GM12878 (cell line): ENCODE data around the gene MCM5. TPM values are rescaled to one million over a fixed set of nuclear protein-coding genes. Genes with fewer than 3 reads are reported as not detected.

Source experiments
- ATAC-seq: fragments of 200-7000 bp; cut with Tn5 transposase; 3 replicates; pipeline ENCODE4 v1.9.1; 2020; ENCODE audit warnings: mild to moderate bottlenecking, moderate library complexity
- BruUV-seq: library from RNA; stranded (reverse); fragments of 400-500 nt; replicated peaks from 2 replicates; lab custom pipeline; 2021; lab: Mats Ljungman, UMichigan
- CTCF ChIA-PET: fragments of 300-600 bp; sonication (Branson Sonifier 250); formaldehyde crosslinking; extraction: SDS; loops from one replicate; lab custom pipeline; 2021; ENCODE audit warnings: inconsistent platforms; lab: Yijun Ruan, JAX
- POLR2A ChIA-PET: fragments of 350-600 bp; formaldehyde crosslinking; extraction: SDS; loops from one replicate; lab custom pipeline; 2021; ENCODE audit warnings: inconsistent platforms; lab: Charles Lee
- RAD21 ChIA-PET: fragments of 300-600 bp; sonication (Branson Sonifier 250); formaldehyde crosslinking; loops from one replicate; lab custom pipeline; 2023; ENCODE audit warnings: antibody characterized with exemption; ENCODE audit not compliant: unreplicated experiment; lab: Charles Lee
- SMC1A ChIA-PET: fragments of 300-600 bp; sonication (Branson Sonifier 250); formaldehyde crosslinking; loops from one replicate; lab custom pipeline; 2023; ENCODE audit not compliant: unreplicated experiment, uncharacterized antibody; lab: Charles Lee
- DNase-seq: peaks from one replicate; pipeline ENCODE4 v3.0.0-alpha.2; 2011; ENCODE audit warnings: low read depth, low spot score
- FAIRE-seq: peaks from 3 replicates; lab custom pipeline; 2011; peaks lifted over from hg19 to GRCh38; lab: Jason Lieb, UNC
- H2AFZ ChIP-seq: 2 replicates; pipeline ENCODE4 v1.6.0; 2011; ENCODE audit warnings: low read depth, low read length, control low read depth; ENCODE audit not compliant: control insufficient read depth
- H3K27ac ChIP-seq: 2 replicates; pipeline ENCODE4 v1.5.1; 2011; ENCODE audit warnings: control low read depth; ENCODE audit not compliant: control insufficient read depth, insufficient read depth
- H3K27me3 ChIP-seq, 2 experiments: replicated peaks in 1 of 2; 2 replicates each; pipeline versions ENCODE4 v1.6.0 to v1.6.1; 2011; ENCODE audit warnings: low read length in 1 of 2; ENCODE audit not compliant: control insufficient read depth in 2 of 2, insufficient read depth in 2 of 2
- H3K36me3 ChIP-seq, 2 experiments: 2 replicates each; pipeline ENCODE4 v1.5.1; 2011; ENCODE audit warnings: low read length in 1 of 2; ENCODE audit not compliant: control insufficient read depth in 2 of 2, insufficient read depth in 2 of 2
- H3K4me1 ChIP-seq: 2 replicates; pipeline ENCODE4 v1.6.1; 2011; ENCODE audit warnings: mild to moderate bottlenecking, low read length, moderate library complexity, mixed read lengths; ENCODE audit not compliant: control insufficient read depth, insufficient read depth
- H3K4me2 ChIP-seq: 2 replicates; pipeline ENCODE4 v1.6.0; 2011; ENCODE audit warnings: control low read depth; ENCODE audit not compliant: control insufficient read depth, insufficient read depth
- H3K4me3 ChIP-seq: fragments of 200-600 bp; sonication (generic); 2 replicates; pipeline ENCODE4 v1.5.1; 2016
- H3K79me2 ChIP-seq: 2 replicates; pipeline ENCODE4 v1.6.0; 2011; ENCODE audit warnings: low read length; ENCODE audit not compliant: control insufficient read depth, insufficient read depth
- H3K9ac ChIP-seq: 2 replicates; pipeline ENCODE4 v1.8.0; 2011; ENCODE audit warnings: low read length, control low read depth, mixed read lengths; ENCODE audit not compliant: control insufficient read depth, insufficient read depth
- H3K9me3 ChIP-seq: replicated peaks from 3 replicates; pipeline ENCODE4 v1.5.1; 2011; ENCODE audit warnings: mild to moderate bottlenecking, low read length; ENCODE audit not compliant: control insufficient read depth, insufficient read depth
- H4K20me1 ChIP-seq: 2 replicates; pipeline ENCODE4 v1.6.0; 2011; ENCODE audit not compliant: control insufficient read depth, insufficient read depth
- BCL3 ChIP-seq: IDR thresholded peaks from 2 replicates; pipeline ENCODE4 v1.6.1; 2011; ENCODE audit warnings: borderline replicate concordance, low read depth, mild to moderate bottlenecking, moderate library complexity, low read length; ENCODE audit not compliant: insufficient read depth, poor library complexity, severe bottlenecking
- CHD1 ChIP-seq: IDR thresholded peaks from 2 replicates; pipeline ENCODE4 v1.6.1; 2012; ENCODE audit warnings: low read depth, low read length, improper control_type of control experiment
- E2F8 ChIP-seq: fragments of 450-650 bp; IDR thresholded peaks from 2 replicates; pipeline ENCODE4 v1.6.1; 2018; ENCODE audit warnings: mild to moderate bottlenecking, low read depth, moderate library complexity; ENCODE audit not compliant: partially characterized antibody
- ETV6 ChIP-seq, 2 experiments: fragments of 450-650 bp in 1 of 2; IDR thresholded peaks in 1 of 2; conservative IDR thresholded peaks in 1 of 2; 2 replicates each; pipeline ENCODE4 v1.6.1; 2014; ENCODE audit warnings: antibody characterized with exemption in 1 of 2, borderline replicate concordance in 1 of 2, low read depth in 1 of 2, mild to moderate bottlenecking in 1 of 2, moderate library complexity in 1 of 2
- HCFC1 ChIP-seq: fragments of 150-350 bp; IDR thresholded peaks from 2 replicates; pipeline ENCODE4 v1.6.1; 2014; ENCODE audit warnings: low read length
- HDGF ChIP-seq: fragments of 450-650 bp; IDR thresholded peaks from 2 replicates; pipeline ENCODE4 v1.6.1; 2016; ENCODE audit warnings: antibody characterized with exemption
- MEF2A ChIP-seq: IDR thresholded peaks from 2 replicates; pipeline ENCODE4 v1.6.1; 2011; ENCODE audit warnings: low read depth, mild to moderate bottlenecking, low read length, moderate library complexity; ENCODE audit not compliant: insufficient read depth
- NR2C1 ChIP-seq: fragments of 450-650 bp; IDR thresholded peaks from 2 replicates; pipeline ENCODE4 v1.6.1; 2017; ENCODE audit warnings: antibody characterized with exemption, mild to moderate bottlenecking, moderate library complexity
- PAX5 ChIP-seq: IDR thresholded peaks from 2 replicates; pipeline ENCODE4 v1.6.1; 2011; ENCODE audit warnings: low read depth, low read length, borderline replicate concordance
- PBX3 ChIP-seq: IDR thresholded peaks from 2 replicates; pipeline ENCODE4 v1.6.1; 2011; ENCODE audit warnings: mild to moderate bottlenecking, low read depth, low read length, moderate library complexity; ENCODE audit not compliant: insufficient replicate concordance
- PML ChIP-seq: IDR thresholded peaks from 2 replicates; pipeline ENCODE4 v1.6.1; 2012; ENCODE audit warnings: low read length, inconsistent platforms
- POU2F2 ChIP-seq: IDR thresholded peaks from 3 replicates; pipeline ENCODE4 v1.6.1; 2011; ENCODE audit warnings: low read depth, mild to moderate bottlenecking, low read length, borderline replicate concordance
- SMAD1 ChIP-seq: fragments of 450-650 bp; IDR thresholded peaks from 2 replicates; pipeline ENCODE4 v1.6.1; 2018; ENCODE audit warnings: mild to moderate bottlenecking, low read depth; ENCODE audit not compliant: partially characterized antibody
- SPI1 ChIP-seq: IDR thresholded peaks from 2 replicates; pipeline ENCODE4 v1.6.1; 2011; ENCODE audit warnings: low read depth, mild to moderate bottlenecking, low read length, moderate library complexity, borderline replicate concordance; ENCODE audit not compliant: insufficient read depth
- TCF3 ChIP-seq: IDR thresholded peaks from 2 replicates; pipeline ENCODE4 v1.6.1; 2012; ENCODE audit warnings: low read depth, mild to moderate bottlenecking, low read length, borderline replicate concordance; ENCODE audit not compliant: insufficient read depth
- WGBS: methylation state at CpG from one replicate; pipeline ENCODE4 v1.1.6; 2016; ENCODE audit warnings: low lambda C conversion rate; ENCODE audit not compliant: insufficient replicate concordance, insufficient coverage; ENCODE audit errors: missing lambda C conversion rate; 5-methylcytosine and 5-hydroxymethylcytosine counted together
- in situ Hi-C: fragments of 300-500 bp; cut with MboI; formaldehyde crosslinking; loops from 9 replicates; pipeline ENCODE4 v1.14.3; 2018; ENCODE audit warnings: mixed read lengths
- intact Hi-C: fragments of 100-400 bp; cut with micrococcal nuclease; formaldehyde crosslinking; loops from one replicate; pipeline ENCODE4 v1.14.2; 2022; ENCODE audit not compliant: unreplicated experiment
- polyA plus RNA-seq, 11 experiments: library from polyadenylated mRNA; depleted of rRNA in 4 of 11; unstranded in 6 of 11; stranded (reverse) in 5 of 11; fragments of >200 nt; fragmentation: Nextera tagmentation in 4 of 11; fragmentation: Illumina TruSeq in 1 of 11; extraction: Ambion mirVana in 4 of 11; extraction: Trizol in 1 of 11; gene quantifications; 1 replicate in 1 of 11; 2 replicates in 10 of 11; pipeline versions ENCODE4 v1.2.1 to v1.2.3, GENCODE V29; 2011 to 2016; ENCODE audit warnings: inconsistent platforms in 2 of 11, missing spikeins in 2 of 11, low read depth in 1 of 11
- total RNA-seq, 4 experiments: library from RNA; depleted of rRNA in 3 of 4; stranded (reverse); fragments of >200 nt in 3 of 4; fragmentation: Illumina TruSeq in 1 of 4; extraction: Trizol in 1 of 4; gene quantifications; 2 replicates each; pipeline versions ENCODE4 v1.2.1 to v1.2.3, GENCODE V29; 2013 to 2021

Gene MCM5
- total and polyA plus RNA-seq, 10 of the 15 experiments (the other 5 are each of a cell fraction or from before 2014, with no cell fraction given): 14.1 to 360 (median 164) TPM

- H3K9me3 ChIP-seq: no peaks in the 10 kb centered on the region
- SMC1A ChIA-PET: interaction anchor here (0.7 to 5.1 kb wide), 22 partner anchors 9 to 238 kb away, joined by 3 to 79 read pairs (median 5); partner anchors contain the start of genes APOL6, MCM5 and TOM1
- H3K27ac ChIP-seq: peak overlapping the region; percentile 83
- DNase-seq: peak; percentile 91
- CTCF ChIA-PET: interaction anchor here (0.6 to 6.1 kb wide), 23 partner anchors 9 to 172 kb away, joined by 3 to 78 read pairs (median 5); partner anchors contain the start of genes HMOX1 and TOM1
- intact Hi-C loops: loop anchor here (1.0 to 5.0 kb wide), 3 partner anchors 33 to 172 kb away; no protein-coding TSS in a partner anchor
- H3K79me2 ChIP-seq: peaks cover 5% of the 10 kb centered on the region
- ATAC-seq: peak; percentile 91
- H3K4me2 ChIP-seq: peak overlapping the region; percentile 70
- in situ Hi-C loops: loop anchor here (10.0 to 25.0 kb wide), 2 partner anchors 285 to 1102 kb away; partner anchors contain the start of gene FOXRED2
- FAIRE-seq: peak; percentile 92
- WGBS: 10% methylated on average over 16 of the region's 16 CpGs
- H2AFZ ChIP-seq: no peak overlapping the region; the same call in 1 of the 2 replicates
- peak overlapping the region; percentile 48 for H3K9ac ChIP-seq
- H4K20me1 ChIP-seq: no peaks in the 10 kb centered on the region
- POLR2A ChIA-PET: interaction anchor here (0.6 to 4.5 kb wide), 15 partner anchors 8 to 101 kb away, joined by 3 to 46 read pairs (median 12); partner anchors contain the start of genes HMOX1 and MCM5
- no peaks in the 10 kb centered on the region for H3K27me3 ChIP-seq
- RAD21 ChIA-PET: interaction anchor here (0.7 to 6.3 kb wide), 20 partner anchors 9 to 239 kb away, joined by 3 to 112 read pairs (median 8); partner anchors contain the start of genes APOL6, HMOX1 and MCM5
- H3K4me3 ChIP-seq: peak overlapping the region; percentile 45; the same call in 1 of the 2 replicates
- no TSS peak for BruUV-seq
- peaks cover 34 to 44% of the 10 kb centered on the region in 2 experiments for H3K36me3 ChIP-seq
- H3K4me1 ChIP-seq: peaks cover 27% of the 10 kb centered on the region
- TF ChIP-seq CHD1: no peak
- peak; percentile 35; the same call in 1 of the 2 replicates for TF ChIP-seq HCFC1
- no peak for TF ChIP-seq PAX5
- no peak for TF ChIP-seq SMAD1
- 0 out of 3 replicates have a peak, but pooled peaks have one; percentile 65 for TF ChIP-seq POU2F2
- peak; percentile 76; the same call in 1 of the 2 replicates for TF ChIP-seq TCF3
- peak; percentile 87 for TF ChIP-seq NR2C1
- no peak for TF ChIP-seq E2F8
- peak; percentile 89 for TF ChIP-seq PBX3
- peak; percentile 95 for TF ChIP-seq SPI1
- TF ChIP-seq BCL3: peak; percentile 46
- 0 out of 2 replicates have a peak, but pooled peaks have one; percentile 80 for TF ChIP-seq HDGF
- TF ChIP-seq MEF2A: 0 out of 2 replicates have a peak, but pooled peaks have one; percentile 22
- peak; percentile 57; the same call in 1 of the 2 replicates for TF ChIP-seq PML
- peak in 1 of 2 experiments; percentile 97; a peak in 2 of 4 replicates for TF ChIP-seq ETV6 (conservative IDR thresholded peaks at IDR 0.05 in 1 of 2, IDR thresholded peaks at IDR 0.05 in 1 of 2; ENCODE audit: borderline replicate concordance in 1 of 2, low read depth in 1 of 2)
These were observed 10.1 kb downstream of the MCM5 start for GRCh38 chr22:35409783-35410662.
